Lung microvascular endothelial cell (primary cell): Measurements from ENCODE around the gene MAVS. TPM values are rescaled to one million over a fixed set of nuclear protein-coding genes. Genes with fewer than 3 reads are reported as not detected.
"Not testable (repeated sequence)": the region's sequence is repeated elsewhere in the genome, so short reads cannot be mapped to it uniquely, and the experiment has no call there.

Source experiments
- DNase-seq, 2 donors: peaks; one replicate each; pipeline versions ENCODE4 v3.0.0 to v3.0.0-alpha.2; 2010; ENCODE audit warnings: low read depth in 2 of 2
- total RNA-seq: library from RNA; depleted of rRNA; stranded (reverse); fragments of >200 nt; gene quantifications from 2 replicates; pipeline ENCODE4 v1.2.1, GENCODE V29; 2014

Gene MAVS
- total RNA-seq, 1 donor from 2014 or later = 15.9 TPM

DNA sequence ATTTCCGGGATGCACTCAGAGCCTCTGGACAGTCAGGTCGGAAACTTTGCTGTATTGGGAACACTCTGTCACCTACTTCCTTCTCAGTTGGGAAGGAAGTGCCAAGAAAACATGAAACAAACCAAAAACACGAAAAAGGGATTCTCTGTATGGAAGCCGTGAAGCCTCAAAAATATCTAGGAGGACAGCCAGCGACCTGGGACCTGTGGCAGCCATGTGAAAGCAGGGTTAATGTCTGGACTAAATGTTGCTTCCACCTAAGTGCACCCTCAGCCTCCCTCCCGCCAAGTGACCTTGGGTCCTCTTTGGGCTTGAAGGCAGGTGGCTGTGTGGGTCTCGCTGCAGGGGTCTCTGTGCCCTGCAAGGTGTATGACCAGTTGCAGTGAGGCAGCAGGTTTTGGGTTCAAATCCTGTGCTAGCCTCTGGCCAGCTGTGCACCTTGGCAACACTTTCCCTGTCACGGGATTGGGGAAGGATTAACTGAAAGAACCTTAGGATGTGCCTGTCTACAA lies 851 bp downstream of the MAVS start:
- peak in 1 of 2 donors; percentile 43 for DNase-seq

DNA sequence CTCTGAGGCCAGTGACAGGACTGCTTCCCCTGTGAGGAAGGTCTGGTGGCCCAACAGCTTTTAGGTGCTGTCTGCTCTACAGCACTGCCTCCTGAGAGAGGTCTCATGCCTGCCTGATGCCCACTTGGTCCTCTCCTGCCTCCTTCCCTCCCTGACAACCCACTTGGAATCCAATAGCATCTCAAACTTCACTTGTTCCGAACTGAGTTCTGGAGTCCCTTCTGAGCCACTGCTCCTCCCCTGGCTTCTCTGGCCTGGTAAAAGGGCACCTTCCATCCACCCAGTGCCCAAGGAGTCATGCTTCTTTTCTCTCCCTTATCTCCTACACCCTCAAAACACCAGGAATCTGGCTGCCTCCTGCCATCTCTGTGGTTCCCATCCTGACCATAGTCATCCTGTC lies 1.9 kb downstream of the MAVS start:
- no peak for DNase-seq

DNA sequence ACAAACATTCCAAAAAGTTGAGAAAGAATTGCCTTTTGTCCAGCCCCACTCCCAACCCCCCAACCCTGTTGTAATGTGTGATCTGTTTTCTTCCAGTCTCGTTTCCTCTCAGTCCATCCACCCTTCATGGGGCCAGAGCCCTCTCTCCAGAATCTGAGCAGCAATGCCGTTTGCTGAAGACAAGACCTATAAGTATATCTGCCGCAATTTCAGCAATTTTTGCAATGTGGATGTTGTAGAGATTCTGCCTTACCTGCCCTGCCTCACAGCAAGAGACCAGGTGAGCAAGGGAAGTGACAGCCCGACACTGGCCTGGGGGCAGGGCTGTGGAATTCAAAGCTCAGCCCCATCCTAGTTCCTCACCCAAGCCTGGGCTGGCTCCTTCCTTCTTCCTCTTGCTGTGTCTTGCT lies 7.8 kb downstream of the MAVS start:
- DNase-seq = no peak

DNA sequence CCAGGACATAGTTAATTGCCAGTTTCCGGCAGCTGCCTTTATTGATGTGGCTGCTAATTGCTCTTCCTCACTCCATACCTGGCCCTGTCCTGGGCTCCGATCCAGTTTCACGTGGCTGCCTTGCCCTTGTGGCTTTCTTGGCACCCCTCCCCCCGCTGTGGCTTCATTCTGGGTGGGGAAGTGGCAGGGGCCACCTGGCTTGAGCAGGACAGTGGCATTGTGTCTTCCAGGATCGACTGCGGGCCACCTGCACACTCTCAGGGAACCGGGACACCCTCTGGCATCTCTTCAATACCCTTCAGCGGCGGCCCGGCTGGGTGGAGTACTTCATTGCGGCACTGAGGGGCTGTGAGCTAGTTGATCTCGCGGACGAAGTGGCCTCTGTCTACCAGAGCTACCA lies 10.8 kb downstream of the MAVS start:
- no peak for DNase-seq

DNA sequence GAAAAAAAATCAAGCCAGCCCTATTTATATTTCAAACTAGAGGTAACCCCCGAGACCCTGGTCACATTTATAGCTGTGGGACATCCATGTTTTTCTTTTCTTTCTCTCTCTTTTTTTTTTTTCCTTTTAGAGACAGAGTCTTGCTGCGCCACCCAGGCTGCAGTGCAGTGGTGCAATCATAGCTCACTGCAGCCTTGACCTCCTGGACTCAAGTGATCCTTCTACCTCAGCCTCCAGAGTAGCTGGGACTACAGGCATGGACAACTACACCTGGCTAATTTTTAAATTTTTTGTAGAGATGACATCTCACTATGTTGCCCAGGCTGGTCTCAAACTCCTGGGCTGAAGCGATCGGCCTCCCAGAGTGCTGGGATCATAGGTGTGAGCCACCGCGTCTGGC lies 12.1 kb downstream of the MAVS start:
- DNase-seq = no peak

DNA sequence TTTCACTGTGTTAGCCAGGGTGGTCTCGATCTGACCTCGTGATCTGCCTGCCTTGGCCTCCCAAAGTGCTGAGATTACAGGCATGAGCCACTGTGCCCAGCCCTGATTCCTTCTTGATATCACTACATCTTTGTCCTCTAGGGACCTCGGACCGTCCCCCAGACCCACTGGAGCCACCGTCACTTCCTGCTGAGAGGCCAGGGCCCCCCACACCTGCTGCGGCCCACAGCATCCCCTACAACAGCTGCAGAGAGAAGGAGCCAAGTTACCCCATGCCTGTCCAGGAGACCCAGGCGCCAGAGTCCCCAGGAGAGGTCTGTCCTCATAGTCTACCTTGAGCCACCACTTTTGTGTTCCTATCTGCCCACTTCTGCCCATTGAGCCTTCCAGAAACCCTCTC lies 14.6 kb downstream of the MAVS start:
- DNase-seq = no peak

DNA sequence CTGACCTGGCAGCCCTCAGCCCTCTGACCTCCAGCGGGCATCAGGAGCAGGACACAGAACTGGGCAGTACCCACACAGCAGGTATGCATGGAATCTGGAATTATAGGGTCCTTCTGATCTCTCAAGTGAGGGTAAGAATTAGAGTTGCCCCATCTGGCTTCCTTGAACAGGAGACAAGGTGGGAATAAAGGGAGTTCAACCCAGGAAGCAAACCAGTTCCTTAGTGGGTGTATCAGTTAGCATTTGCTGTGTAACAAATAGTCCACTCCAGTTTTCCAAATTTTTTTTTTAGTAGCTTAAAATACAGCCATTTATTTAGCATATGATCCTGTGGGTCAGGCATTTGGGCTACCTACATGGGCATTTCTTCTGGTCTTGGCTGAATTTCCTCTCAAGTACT lies 15.7 kb downstream of the MAVS start:
- DNase-seq = no peak

DNA sequence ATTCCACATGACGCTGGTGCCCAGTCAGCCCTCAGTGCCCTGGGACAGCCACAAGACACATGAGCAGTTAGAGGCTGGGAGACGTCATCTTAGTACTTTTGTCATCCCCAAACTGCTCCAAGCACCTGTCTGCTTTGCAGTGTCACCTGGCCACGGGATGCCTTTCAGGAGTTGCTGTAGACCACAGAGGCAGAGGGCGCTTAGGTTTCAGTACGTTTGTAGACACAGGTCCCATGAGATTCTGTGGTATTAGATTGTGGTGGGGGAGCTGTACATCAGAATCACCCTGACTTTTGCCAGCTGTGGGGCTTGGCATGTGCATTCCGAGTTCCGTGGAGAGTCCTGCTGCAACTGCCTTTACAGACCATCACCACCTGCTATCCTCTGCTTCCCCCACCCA lies 16.7 kb downstream of the MAVS start:
- no peak for DNase-seq

DNA sequence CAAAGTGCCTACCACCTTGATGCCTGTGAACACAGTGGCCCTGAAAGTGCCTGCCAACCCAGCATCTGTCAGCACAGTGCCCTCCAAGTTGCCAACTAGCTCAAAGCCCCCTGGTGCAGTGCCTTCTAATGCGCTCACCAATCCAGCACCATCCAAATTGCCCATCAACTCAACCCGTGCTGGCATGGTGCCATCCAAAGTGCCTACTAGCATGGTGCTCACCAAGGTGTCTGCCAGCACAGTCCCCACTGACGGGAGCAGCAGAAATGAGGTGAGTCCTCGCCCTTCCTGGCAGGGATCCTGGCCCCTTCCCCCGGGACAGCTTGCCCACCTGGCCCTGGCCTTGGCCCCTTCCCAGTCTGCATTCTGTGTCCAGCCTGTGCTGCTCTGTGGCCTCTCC lies 17.9 kb downstream of the MAVS start:
- DNase-seq = no peak

DNA sequence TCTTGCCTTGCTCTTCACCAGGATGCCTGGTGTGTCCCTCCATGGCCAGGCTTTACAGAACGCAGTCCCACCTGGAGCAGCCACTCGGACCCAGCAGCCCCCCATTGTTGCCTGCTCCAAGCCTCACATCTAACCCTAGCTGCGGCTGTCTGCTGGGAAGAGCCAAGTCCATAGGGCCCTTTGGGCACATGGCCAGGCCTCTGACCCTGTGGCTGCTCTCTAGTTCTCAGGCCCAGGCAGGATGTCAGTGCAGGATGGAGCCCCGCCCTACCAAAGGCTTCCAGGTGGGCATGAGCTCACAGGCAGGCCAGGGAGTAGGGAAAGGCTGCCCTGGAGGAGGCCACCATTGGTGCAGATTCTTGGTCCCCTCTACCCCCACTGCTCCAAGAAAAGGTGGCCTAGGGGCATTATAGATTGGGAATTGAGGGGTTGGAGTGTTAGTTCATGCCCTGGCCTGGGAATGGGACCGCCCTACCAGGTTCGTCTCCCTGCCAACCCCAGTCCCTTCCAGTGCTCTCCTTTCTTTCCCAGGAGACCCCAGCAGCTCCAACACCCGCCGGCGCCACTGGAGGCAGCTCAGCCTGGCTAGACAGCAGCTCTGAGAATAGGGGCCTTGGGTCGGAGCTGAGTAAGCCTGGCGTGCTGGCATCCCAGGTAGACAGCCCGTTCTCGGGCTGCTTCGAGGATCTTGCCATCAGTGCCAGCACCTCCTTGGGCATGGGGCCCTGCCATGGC lies 18.7 kb downstream of the MAVS start:
- DNase-seq = no peak

DNA sequence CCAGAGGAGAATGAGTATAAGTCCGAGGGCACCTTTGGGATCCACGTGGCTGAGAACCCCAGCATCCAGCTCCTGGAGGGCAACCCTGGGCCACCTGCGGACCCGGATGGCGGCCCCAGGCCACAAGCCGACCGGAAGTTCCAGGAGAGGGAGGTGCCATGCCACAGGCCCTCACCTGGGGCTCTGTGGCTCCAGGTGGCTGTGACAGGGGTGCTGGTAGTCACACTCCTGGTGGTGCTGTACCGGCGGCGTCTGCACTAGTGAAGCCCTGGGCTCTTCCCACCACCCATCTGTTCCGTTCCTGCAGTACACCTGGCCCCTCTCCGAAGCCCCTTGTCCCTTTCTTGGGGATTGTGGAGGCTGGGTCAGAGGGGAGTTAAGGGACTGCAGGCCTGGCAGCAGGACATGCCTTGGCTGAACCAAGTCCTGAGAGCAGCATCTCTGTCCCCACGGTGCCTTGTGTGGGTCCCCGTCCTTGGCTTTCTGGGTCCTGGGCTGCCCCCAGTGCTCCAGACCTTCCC lies 19.3 kb downstream of the MAVS start:
- no peak for DNase-seq

DNA sequence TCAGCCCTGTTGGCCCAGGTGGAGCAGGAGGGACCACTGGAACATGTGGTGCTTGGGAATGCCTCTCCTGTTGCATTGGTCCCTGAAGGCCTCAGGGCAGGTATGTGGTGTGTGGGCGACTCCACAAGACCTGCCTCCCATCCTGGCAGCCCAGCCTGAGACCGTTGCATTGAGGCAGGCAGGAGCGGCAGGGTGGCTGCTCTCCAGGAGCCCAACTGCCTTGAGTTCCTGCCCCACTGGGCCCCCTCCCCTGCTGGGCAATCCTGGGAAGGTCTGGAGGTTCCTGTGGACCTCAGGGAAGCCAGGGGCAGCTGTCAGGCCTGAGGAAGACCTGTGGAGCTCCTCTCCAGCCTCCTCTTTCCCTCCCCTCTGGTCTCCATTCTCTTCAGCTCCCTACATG lies 19.8 kb downstream of the MAVS start:
- DNase-seq = no peak

DNA sequence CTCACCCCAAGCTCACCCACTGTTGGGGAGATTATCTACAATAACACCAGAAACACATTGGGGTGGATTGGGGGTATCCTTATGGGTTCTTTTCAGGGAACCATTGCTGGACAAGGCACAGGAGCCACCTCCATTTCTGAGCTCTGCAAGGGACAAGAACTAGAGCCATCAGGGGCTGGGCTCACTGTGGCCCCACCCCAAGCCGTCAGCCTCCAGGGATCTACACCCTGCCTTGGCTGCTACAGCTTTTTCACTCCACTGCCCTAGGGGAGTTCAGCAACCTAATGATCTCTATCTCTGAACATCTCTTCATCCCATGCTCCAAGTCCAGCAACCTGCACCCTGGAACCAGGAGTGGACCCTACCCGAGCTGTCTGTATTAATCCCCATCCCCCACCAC lies 21.2 kb downstream of the MAVS start:
- DNase-seq = no peak

DNA sequence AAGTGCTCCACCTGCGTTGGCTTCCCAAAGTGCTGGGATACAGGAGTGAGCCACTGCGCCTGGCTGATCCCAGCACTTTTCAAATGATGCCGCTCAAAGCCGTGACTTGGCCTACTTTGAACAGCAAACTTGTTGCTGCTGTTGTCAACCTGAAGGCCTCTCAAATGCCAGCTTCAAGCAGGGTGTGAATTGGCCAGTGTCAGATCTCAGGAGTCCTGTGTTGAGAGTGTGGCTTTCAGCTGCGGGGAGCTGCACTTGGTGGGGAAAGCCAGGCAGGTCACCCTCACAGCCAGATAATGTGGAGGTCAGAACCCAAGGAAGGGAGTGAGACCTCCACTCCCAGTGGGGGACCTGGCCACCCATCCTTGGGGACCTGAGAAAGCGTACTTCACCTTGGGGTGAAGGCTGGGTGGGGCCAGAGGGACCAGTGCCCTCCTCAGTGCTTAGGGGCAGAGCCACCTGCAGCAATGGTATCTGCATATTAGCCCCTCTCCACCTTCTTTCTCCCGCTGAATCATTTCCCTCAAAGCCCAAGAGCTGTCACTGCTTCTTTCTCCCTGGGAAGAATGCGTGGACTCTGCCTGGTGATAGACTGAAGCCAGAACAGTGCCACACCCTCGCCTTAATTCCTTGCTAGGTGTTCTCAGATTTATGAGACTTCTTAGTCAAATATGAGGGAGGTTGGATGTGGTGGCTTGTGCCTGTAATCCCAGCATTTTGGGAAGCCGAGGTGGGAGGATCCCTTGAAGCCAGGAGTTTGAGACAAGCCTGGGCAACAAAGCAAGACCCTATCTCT lies 23.4 kb downstream of the MAVS start:
- no peak for DNase-seq

DNA sequence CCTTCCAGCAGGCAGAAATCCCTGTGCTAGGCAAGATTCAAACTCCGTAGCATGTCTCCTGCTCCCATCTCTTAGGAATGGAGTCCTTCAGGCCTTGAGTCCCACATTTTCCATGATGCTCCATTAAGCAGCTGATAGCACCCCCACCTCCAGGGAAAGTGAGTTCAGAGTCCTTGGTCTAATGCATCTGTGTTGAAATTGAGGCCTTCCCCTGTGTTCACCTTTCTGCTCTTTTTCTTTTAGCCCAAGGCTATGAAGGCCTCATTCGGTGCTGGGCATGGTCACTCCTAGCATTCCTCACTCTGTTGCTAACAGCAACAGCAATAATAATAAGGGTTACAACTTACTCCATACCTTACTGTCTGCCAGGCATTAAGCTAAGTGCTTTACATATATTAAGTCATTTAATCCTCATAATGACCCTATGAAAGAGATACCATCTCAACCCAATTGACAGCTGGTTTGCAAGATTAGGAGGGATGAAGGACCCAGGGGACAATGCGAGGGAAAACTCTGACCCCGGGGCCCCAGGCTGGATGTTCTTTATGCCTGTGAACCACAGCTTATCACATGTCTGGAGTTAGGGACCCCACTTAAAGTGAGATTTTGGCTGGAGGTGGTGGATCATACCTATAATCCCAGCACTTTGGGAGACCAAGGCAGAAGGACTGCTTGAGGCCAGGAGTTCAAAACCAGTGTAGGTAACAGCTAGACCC lies 25.1 kb downstream of the MAVS start:
- DNase-seq = no peak

DNA sequence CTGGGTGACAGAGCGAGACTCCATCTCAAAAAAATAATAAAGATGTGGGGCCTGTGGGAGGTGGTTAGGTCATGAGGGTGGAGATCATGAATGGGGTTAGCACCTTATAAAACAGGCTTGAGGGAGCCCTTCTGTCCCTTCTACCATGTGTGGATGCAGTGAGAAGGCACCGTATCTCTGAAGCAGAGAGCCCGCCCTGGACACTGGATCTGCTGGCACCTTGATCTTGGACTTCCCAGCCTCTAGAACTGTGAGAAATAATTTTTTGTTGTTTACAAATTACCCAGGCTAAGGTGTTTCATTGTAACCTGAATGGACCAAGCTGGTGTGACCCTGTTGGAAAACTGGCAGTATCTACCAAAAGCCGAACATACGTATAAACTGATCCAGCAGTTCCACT lies 26.9 kb downstream of the MAVS start:
- DNase-seq = no peak

DNA sequence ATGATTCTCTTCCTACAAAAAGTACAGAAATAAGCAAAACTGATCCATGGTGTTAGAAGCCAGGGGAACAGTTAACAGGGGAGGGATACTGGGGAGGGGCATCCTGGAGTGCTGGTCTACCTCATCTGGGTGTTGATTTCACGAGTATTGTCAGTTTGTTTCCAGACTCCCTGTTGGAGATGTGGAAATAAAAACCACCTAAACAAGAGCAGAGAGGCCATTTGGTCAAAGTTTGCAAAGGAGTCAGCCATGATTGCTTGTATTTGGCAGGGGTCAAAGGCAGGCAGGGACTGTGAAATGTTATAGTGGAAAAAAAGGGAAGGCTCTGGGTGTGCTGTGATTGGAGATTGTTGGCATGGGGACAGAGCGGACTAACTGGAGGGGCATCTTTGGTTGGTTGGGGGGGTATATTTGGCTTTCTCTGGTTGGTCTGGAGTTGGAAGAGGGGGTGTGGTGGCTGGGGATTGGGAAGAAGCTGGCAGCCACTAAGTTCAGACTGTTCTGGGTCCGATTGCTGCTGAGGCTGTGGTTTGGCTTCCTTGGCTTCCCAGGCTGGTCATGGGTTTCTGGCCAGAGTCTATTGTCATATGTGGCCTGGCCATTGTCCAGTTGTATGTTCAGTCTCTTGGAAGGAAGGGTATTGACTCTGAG lies 27.7 kb downstream of the MAVS start:
- DNase-seq = no peak

DNA sequence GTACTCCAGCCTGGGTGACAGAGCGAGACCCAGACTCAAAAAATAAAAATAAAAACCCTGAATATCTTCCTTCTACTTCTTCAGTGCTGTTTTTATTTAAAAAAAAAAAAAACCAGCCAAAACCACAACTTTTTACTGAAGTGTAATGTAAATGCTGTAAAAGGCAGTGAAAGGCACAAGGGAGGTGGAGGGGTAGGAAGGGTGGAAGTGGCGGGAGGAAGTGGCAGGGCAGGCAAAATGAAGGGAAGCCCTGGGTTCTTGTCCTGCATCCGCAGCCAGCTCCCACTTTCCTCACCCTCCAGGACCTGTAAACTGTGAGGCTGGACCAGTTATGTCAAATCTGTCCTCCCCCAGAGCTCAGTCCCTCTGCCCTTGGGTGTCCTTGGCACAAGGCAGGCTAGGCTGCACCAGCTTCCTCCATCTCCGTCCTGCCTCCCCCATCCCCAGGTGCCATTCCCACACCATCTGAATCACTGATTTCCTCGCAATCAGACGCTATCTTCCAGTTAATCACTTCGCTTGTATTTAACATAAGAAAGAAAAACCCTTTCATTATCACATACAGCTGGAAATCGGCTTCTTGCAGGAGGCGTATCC lies 28.8 kb downstream of the MAVS start:
- DNase-seq = no peak

DNA sequence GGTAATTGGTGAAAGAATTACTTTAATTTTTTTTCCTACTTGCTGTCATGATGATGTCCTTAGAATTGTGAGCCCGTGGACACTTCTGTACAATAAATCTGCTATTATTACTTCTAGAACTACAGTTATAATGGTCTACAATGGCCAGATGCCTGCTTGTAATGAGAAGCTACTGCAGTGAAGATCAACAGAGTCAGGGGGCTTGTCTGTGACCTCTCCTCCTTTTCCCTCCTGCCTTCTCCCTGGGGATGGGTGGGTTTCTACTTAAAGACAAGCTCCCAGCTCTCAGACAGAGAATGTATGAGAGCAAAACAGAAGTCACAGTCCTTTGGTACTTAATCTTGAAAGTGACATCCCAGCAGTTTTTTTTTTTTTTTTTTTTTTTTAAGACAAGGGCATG lies 29.4 kb downstream of the MAVS start:
- DNase-seq = no peak

DNA sequence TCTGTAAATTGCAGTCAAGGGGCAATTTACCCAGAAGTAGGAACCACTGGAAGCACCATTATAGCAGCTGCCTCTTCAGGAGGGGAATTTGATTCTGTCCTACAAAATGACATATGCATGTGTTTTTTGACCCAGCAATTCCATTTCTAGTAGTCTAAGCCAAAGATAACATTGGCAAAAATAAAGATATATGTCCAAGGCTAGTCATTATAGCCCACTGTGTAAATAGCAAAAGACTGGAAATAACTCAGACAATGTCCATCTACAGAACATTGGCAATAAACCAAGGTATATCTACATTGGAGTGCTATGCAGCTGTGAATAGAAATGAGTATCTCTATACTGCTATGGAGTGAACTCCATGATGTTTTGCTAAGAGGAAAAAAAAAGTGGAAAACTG lies 30.0 kb downstream of the MAVS start:
- peak in 1 of 2 donors; percentile 75 for DNase-seq

DNA sequence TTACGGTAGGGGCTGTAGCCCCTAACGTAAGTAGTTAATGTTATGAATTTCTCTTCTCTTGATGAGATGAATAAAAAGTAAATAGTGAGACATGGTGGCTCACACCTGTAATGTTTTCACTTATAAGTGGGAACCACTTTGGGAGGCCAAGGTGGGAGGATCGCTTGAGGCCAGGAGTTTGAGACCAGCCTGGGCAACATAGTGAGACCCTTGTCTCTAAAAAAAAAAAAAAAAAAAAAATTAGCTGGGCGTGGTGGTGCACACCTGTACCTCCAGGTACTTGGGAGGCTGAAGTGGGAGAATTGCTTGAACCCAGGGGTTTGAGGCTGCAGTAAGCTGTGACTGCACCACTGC lies 32.3 kb downstream of the MAVS start:
- DNase-seq = not testable (repeated sequence)
